Fibroblast of lung (primary cell): Measurements from ENCODE around the gene SDC1. TPM values are rescaled to one million over a fixed set of nuclear protein-coding genes. Genes with fewer than 3 reads are reported as not detected.

Experiments used
- DNase-seq, 2 donors: peaks; one replicate each; pipeline versions ENCODE4 v3.0.0 to v3.0.0-alpha.2; 2010; ENCODE audit warnings: low read depth in 2 of 2
- H2AFZ ChIP-seq: 2 replicates; pipeline ENCODE4 v1.5.1; 2012; ENCODE audit warnings: low read length, control low read depth, inconsistent platforms
- H3K27ac ChIP-seq: 2 replicates; pipeline ENCODE4 v1.5.1; 2011; ENCODE audit warnings: low read length, control low read depth; ENCODE audit not compliant: insufficient read depth
- H3K27me3 ChIP-seq: 2 replicates; pipeline ENCODE4 v1.5.1; 2011; ENCODE audit warnings: mild to moderate bottlenecking, low read length; ENCODE audit not compliant: control insufficient read depth, insufficient read depth
- H3K36me3 ChIP-seq: 2 replicates; pipeline ENCODE4 v1.5.1; 2011; ENCODE audit warnings: low read length; ENCODE audit not compliant: control insufficient read depth, insufficient read depth
- H3K4me1 ChIP-seq: 2 replicates; pipeline ENCODE4 v1.5.1; 2011; ENCODE audit warnings: low read length; ENCODE audit not compliant: control insufficient read depth, insufficient read depth; ENCODE audit errors: extremely low read depth
- H3K4me2 ChIP-seq: 2 replicates; pipeline ENCODE4 v1.5.1; 2011; ENCODE audit warnings: low read length, control low read depth; ENCODE audit not compliant: insufficient read depth; ENCODE audit errors: extremely low read depth
- H3K4me3 ChIP-seq, 4 experiments: fragments of 200-600 bp in 1 of 4; sonication (generic) in 1 of 4; replicated peaks in 1 of 4; 2 replicates each; pipeline ENCODE4 v1.5.1; 2011 to 2016; ENCODE audit warnings: low read length in 4 of 4, low read depth in 3 of 4, mild to moderate bottlenecking in 3 of 4, control low read depth in 2 of 4, inconsistent platforms in 1 of 4, mixed read lengths in 1 of 4; ENCODE audit not compliant: insufficient read depth in 1 of 4; ENCODE audit errors: control extremely low read depth in 1 of 4
- H3K79me2 ChIP-seq: 2 replicates; pipeline ENCODE4 v1.5.1; 2012; ENCODE audit warnings: mild to moderate bottlenecking, low read length, inconsistent platforms; ENCODE audit not compliant: control insufficient read depth, insufficient read depth
- H3K9ac ChIP-seq: 2 replicates; pipeline ENCODE4 v1.5.1; 2011; ENCODE audit warnings: mild to moderate bottlenecking, low read length, control low read depth; ENCODE audit not compliant: insufficient read depth
- H3K9me3 ChIP-seq: 2 replicates; pipeline ENCODE4 v1.5.1; 2012; ENCODE audit warnings: low read depth, low read length; ENCODE audit not compliant: control insufficient read depth, insufficient read depth
- H4K20me1 ChIP-seq: 2 replicates; pipeline ENCODE4 v1.5.1; 2011; ENCODE audit warnings: low read length; ENCODE audit not compliant: control insufficient read depth, insufficient read depth; ENCODE audit errors: extremely low read depth
- CTCF ChIP-seq, 2 donors: IDR thresholded peaks in 1 of 2; conservative IDR thresholded peaks in 1 of 2; 1 replicate in 1 of 2; 2 replicates in 1 of 2; pipeline ENCODE4 v1.5.1; 2011 to 2012; ENCODE audit warnings: low read length in 2 of 2, control low read depth in 1 of 2, inconsistent platforms in 1 of 2, low read depth in 1 of 2, mild to moderate bottlenecking in 1 of 2
- EZH2 ChIP-seq: IDR thresholded peaks from 2 replicates; pipeline ENCODE4 v1.5.1; 2012; ENCODE audit warnings: low read length, control low read depth, mild to moderate bottlenecking; ENCODE audit errors: missing control alignments
- polyA plus RNA-seq, 2 donors: library from polyadenylated mRNA; depleted of rRNA in 1 of 2; stranded (reverse) in 1 of 2; unstranded in 1 of 2; fragments of >200 nt; gene quantifications; 2 replicates each; pipeline ENCODE4 v1.2.1, GENCODE V29; 2011 to 2012; ENCODE audit warnings: missing spikeins in 1 of 2
- total RNA-seq: library from RNA; depleted of rRNA; stranded (reverse); fragments of >200 nt; gene quantifications from 2 replicates; pipeline ENCODE4 v1.2.1, GENCODE V29; 2014

Gene SDC1
- total and polyA plus RNA-seq, 2 donors (not counting 1 experiment from before 2014, with no cell fraction given) = 14.6 to 56.8 TPM

GRCh38 chr2:20267529-20267928, 42.6 kb upstream of the SDC1 start:
- Histone ChIP-seq H4K20me1 (no peaks in the 10 kb centered on the region), H3K4me1 (no peaks in the 10 kb centered on the region), H3K27ac (no peak overlapping the region), H3K9ac (no peak overlapping the region), H3K36me3 (peaks cover 1% of the 10 kb centered on the region), H2AFZ (no peak overlapping the region), H3K4me2 (no peak overlapping the region), H3K27me3 (no peaks in the 10 kb centered on the region), H3K79me2 (no peaks in the 10 kb centered on the region), H3K9me3 (no peaks in the 10 kb centered on the region), H3K4me3 (no peak overlapping the region)
- TF ChIP-seq EZH2 (no peak), CTCF (conservative IDR thresholded peaks at IDR 0.05 in 1 of 2, IDR thresholded peaks at IDR 0.05 in 1 of 2; ENCODE audit: low read depth in 1 of 2, low read length in 2 of 2) (no peak)
- no peak for DNase-seq

- no peak for TF ChIP-seq EZH2
- no peak for TF ChIP-seq CTCF (conservative IDR thresholded peaks at IDR 0.05 in 1 of 2, IDR thresholded peaks at IDR 0.05 in 1 of 2; ENCODE audit: low read depth in 1 of 2, low read length in 2 of 2)
- Histone ChIP-seq H3K9ac (no peak overlapping the region), H4K20me1 (no peaks in the 10 kb centered on the region), H3K36me3 (peaks cover 3% of the 10 kb centered on the region), H3K4me1 (no peaks in the 10 kb centered on the region), H3K4me3 (no peak overlapping the region), H3K4me2 (no peak overlapping the region), H3K27me3 (no peaks in the 10 kb centered on the region), H2AFZ (no peak overlapping the region), H3K9me3 (no peaks in the 10 kb centered on the region), H3K27ac (no peak overlapping the region), H3K79me2 (no peaks in the 10 kb centered on the region)
- no peak for DNase-seq
Observed at GRCh38 chr2:20264629-20265028, 39.7 kb upstream of the SDC1 start.

- Histone ChIP-seq H3K9ac (no peak overlapping the region), H2AFZ (no peak overlapping the region), H3K4me1 (no peaks in the 10 kb centered on the region), H3K27me3 (no peaks in the 10 kb centered on the region), H3K4me2 (no peak overlapping the region), H3K36me3 (peaks cover 18% of the 10 kb centered on the region), H3K9me3 (no peaks in the 10 kb centered on the region), H3K79me2 (no peaks in the 10 kb centered on the region), H3K27ac (no peak overlapping the region), H4K20me1 (no peaks in the 10 kb centered on the region), H3K4me3 (no peak overlapping the region)
- TF ChIP-seq EZH2 (no peak), CTCF (conservative IDR thresholded peaks at IDR 0.05 in 1 of 2, IDR thresholded peaks at IDR 0.05 in 1 of 2; ENCODE audit: low read depth in 1 of 2, low read length in 2 of 2) (no peak)
- DNase-seq = no peak
Observed at GRCh38 chr2:20257411-20257810, 32.5 kb upstream of the SDC1 start.
